Right atrium auricular region (tissue), 2 donors: Measurements from ENCODE around the gene PF4V1. TPM values are rescaled to one million over a fixed set of nuclear protein-coding genes. Genes with fewer than 3 reads are reported as not detected.

ENCODE experiments used
- DNase-seq: peaks from one replicate; pipeline ENCODE4 v3.0.0-alpha.2; 2019; ENCODE audit warnings: low spot score
- H3K27ac ChIP-seq, 2 donors: fragments of 200-600 bp; sonication (generic); 1 replicate in 1 of 2; 2 replicates in 1 of 2; pipeline ENCODE4 v1.5.1; 2016 to 2019
- H3K27me3 ChIP-seq, 2 donors: fragments of 200-600 bp; sonication (generic); one replicate each; pipeline versions ENCODE4 v1.5.1 to v1.6.0; 2017 to 2019
- H3K36me3 ChIP-seq: fragments of 200-600 bp; sonication (generic); one replicate; pipeline ENCODE4 v1.5.1; 2016
- H3K4me1 ChIP-seq, 2 donors: fragments of 200-600 bp; sonication (generic); one replicate each; pipeline versions ENCODE4 v1.5.1 to v1.6.0; 2017 to 2019
- H3K4me3 ChIP-seq, 2 donors: fragments of 200-600 bp; sonication (generic); 1 replicate in 1 of 2; 2 replicates in 1 of 2; pipeline ENCODE4 v1.5.1; 2017 to 2019; ENCODE audit warnings: mild to moderate bottlenecking in 1 of 2, moderate library complexity in 1 of 2
- H3K9me3 ChIP-seq, 2 donors: fragments of 200-600 bp; sonication (generic); one replicate each; pipeline ENCODE4 v1.5.1; 2019
- total RNA-seq, 2 donors: library from RNA; depleted of rRNA; stranded (reverse); fragments of >200 nt; gene quantifications; one replicate each; pipeline ENCODE4 v1.1.0, GENCODE V29; 2016
- TF ChIP-seq, protein P1 (sequence below), 2 donors: fragments of 200-600 bp; sonication (generic); IDR thresholded peaks; one replicate each; pipeline ENCODE4 v1.5.1; 2019; ENCODE audit warnings: antibody characterized with exemption in 2 of 2

Gene PF4V1
- total RNA-seq, 2 donors from 2014 or later = not detected

DNA sequence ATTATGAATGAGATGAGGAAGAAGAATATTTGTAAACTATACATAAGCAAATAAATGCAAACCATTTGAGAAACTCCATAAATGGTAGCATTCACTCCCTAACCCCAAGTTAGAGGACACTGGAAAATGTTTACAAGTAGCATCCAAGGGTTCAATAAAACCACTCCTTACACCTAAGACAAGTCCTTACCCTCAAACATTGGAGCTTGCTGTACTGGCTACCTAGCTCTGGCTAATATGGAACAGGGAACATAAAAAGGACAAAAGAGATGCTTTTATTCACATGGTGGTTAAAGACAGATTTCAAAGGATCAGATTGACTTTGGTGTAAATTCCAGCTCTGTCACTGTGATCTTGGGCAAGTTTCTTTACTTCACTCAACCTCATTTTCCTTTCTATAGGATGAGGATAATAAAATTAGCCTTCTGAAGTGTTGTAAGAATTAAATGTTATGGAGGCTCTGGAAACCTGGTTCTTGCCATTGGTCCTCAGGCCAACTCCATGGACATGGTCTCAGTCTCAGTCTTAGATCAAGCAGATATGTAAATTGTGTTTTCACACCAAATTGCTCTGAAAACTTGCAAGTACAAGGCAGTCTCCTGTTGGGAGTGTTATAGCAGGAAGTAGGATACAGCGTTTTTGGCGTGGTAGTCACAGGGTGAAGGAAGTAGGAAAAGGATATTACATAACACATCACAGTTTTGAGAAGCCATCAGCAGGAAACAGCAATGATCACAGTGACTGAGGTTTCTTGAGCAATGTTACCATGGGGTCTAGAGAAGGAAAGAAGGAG lies 19.4 kb downstream of the PF4V1 start:
- Histone ChIP-seq H3K27ac (no peak overlapping the region), H3K9me3 (no peaks in the 10 kb centered on the region), H3K36me3 (no peaks in the 10 kb centered on the region), H3K27me3 (no peaks in the 10 kb centered on the region), H3K4me3 (no peak overlapping the region), H3K4me1 (peaks cover 0 to 20% of the 10 kb centered on the region in 2 donors)
- no peak for DNase-seq
- TF ChIP-seq, protein P1, sequence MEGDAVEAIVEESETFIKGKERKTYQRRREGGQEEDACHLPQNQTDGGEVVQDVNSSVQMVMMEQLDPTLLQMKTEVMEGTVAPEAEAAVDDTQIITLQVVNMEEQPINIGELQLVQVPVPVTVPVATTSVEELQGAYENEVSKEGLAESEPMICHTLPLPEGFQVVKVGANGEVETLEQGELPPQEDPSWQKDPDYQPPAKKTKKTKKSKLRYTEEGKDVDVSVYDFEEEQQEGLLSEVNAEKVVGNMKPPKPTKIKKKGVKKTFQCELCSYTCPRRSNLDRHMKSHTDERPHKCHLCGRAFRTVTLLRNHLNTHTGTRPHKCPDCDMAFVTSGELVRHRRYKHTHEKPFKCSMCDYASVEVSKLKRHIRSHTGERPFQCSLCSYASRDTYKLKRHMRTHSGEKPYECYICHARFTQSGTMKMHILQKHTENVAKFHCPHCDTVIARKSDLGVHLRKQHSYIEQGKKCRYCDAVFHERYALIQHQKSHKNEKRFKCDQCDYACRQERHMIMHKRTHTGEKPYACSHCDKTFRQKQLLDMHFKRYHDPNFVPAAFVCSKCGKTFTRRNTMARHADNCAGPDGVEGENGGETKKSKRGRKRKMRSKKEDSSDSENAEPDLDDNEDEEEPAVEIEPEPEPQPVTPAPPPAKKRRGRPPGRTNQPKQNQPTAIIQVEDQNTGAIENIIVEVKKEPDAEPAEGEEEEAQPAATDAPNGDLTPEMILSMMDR (IDR thresholded peaks at IDR 0.05) = no peak

DNA sequence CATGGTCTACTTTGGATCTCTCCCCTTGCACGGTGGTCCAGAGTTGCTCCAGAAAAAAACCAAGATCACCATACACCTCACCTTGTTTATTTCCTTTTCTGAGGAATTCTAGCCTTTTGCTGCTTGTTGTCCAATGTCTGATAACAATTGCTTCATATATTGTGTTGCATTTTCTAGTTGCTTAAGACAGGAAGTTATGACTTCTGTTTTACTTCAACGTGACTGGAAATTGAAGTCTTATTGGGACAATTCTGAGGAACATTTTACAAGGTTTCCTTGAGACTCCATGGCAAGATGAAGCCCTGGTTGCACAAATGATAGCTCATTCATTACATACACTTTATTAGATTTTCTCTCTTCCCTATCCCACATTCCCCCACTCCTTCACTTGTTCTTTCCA lies 21.3 kb downstream of the PF4V1 start:
- no peak overlapping the region for H3K4me3 ChIP-seq
- no peaks in the 10 kb centered on the region for H3K27me3 ChIP-seq
- TF ChIP-seq, protein P1 (IDR thresholded peaks at IDR 0.05) = no peak
- no peaks in the 10 kb centered on the region for H3K36me3 ChIP-seq
- H3K27ac ChIP-seq = no peak overlapping the region
- H3K9me3 ChIP-seq = no peaks in the 10 kb centered on the region
- H3K4me1 ChIP-seq = peaks cover 0 to 10% of the 10 kb centered on the region in 2 donors
- DNase-seq = no peak

DNA sequence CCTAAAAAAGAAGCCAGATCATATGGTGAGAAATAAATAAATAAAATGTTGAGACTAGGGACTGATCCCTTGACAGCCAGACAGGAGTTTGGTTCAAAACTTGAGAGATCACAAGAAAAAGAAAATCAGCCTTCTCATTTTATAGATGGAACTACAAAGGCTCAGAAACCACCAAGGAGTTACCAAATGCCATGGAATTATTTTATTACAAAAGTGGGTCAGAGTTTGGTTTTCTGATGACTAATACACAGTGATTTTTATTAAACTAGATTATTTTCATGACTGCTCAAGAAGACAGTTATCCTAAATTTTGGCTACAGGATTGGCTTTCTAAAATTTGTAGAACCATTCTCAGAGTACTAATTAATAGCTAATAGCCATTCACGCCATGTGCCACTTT lies 22.3 kb downstream of the PF4V1 start:
- H3K4me3 ChIP-seq = no peak overlapping the region
- no peak for DNase-seq
- H3K4me1 ChIP-seq = peaks cover 0 to under 1% of the 10 kb centered on the region in 2 donors
- TF ChIP-seq, protein P1 (IDR thresholded peaks at IDR 0.05) = no peak
- no peaks in the 10 kb centered on the region for H3K36me3 ChIP-seq
- H3K27me3 ChIP-seq = no peaks in the 10 kb centered on the region
- H3K9me3 ChIP-seq = no peaks in the 10 kb centered on the region
- H3K27ac ChIP-seq = no peak overlapping the region

DNA sequence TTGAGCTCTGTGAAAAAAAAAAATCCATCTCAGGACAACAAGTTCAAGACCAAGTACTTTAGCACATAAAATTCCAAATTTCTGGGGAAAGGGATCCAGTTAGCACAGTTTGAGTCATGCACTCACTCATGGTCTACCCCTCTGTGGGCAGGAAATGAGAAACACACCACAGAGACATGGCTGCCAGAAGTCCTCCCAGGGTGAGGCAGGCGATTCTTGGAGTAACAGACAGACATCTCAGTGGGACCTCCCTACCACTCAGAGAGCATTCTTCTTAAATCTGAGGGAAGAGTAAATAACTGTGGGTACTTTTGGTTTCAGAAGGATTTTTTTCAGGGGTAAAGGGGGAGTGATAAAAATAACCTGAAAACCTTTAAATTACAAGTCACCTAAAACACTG lies 30.2 kb downstream of the PF4V1 start:
- Histone ChIP-seq H3K36me3 (no peaks in the 10 kb centered on the region), H3K27me3 (no peaks in the 10 kb centered on the region), H3K4me1 (no peaks in the 10 kb centered on the region), H3K9me3 (no peaks in the 10 kb centered on the region), H3K4me3 (no peak overlapping the region), H3K27ac (no peak overlapping the region)
- TF ChIP-seq, protein P1 (IDR thresholded peaks at IDR 0.05) = no peak
- DNase-seq = no peak

DNA sequence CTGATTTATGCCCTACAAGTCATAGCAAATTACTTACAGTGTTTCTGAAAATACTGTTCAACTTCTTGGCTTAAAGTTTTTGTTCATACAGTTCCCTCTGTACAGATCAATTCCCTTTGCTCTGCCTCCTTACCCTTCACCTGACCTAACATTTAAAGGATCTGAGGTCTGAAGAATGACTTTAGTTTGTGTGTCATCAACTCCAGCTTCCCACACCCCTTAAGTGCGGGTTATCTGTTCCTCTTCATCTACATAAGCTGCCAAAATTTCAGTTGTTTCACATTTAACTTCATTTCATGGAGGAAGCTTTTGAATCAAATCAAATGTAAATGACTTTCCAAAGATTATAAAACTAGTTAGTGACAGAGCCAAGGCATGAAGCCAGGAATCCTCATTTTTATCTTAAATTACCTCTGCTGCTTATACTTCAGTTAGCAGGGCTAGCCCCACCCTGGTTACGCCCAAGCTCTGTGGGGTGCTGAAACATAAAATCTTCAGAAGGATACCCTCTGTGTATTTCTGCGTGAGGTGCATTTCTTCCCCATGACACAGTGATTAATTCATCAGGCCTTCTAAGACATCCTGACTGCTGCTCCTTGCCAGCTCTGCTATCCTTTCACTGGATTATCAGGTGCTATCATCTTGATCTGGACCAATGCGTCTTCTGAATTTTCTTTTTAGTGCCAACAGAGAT lies 32.6 kb downstream of the PF4V1 start:
- Histone ChIP-seq H3K27ac (no peak overlapping the region), H3K27me3 (no peaks in the 10 kb centered on the region), H3K4me3 (no peak overlapping the region), H3K36me3 (no peaks in the 10 kb centered on the region), H3K9me3 (no peaks in the 10 kb centered on the region), H3K4me1 (no peaks in the 10 kb centered on the region)
- no peak for DNase-seq
- TF ChIP-seq, protein P1 (IDR thresholded peaks at IDR 0.05) = no peak
